ENCODE results near the gene SYTL3.
"Not testable (repeated sequence)": the region's sequence is repeated elsewhere in the genome, so short reads cannot be mapped to it uniquely, and the experiment has no call there.

Gene SYTL3

DNA sequence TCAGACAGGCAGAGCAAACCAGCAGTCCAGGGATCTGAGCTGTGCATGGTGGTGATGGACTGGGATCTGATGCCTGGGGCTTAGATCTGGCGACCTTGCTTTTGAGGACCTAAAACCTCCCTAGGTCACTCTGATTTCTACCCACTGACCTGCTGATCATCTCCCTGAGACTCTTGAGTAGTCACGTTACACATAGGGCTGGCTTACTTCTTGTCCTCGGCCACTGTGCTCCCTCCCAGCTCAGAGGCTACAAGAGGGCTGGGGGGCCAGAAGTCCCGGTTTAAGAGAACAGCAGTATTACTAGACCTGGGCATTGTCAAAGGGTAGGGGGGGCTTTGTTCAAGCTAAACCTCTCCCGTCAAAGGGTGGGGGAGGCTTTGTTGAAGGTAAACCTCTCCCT is 10.8 kb upstream of the SYTL3 start:
- no peak for DNase-seq (ENCODE audit: low spot score)

DNA sequence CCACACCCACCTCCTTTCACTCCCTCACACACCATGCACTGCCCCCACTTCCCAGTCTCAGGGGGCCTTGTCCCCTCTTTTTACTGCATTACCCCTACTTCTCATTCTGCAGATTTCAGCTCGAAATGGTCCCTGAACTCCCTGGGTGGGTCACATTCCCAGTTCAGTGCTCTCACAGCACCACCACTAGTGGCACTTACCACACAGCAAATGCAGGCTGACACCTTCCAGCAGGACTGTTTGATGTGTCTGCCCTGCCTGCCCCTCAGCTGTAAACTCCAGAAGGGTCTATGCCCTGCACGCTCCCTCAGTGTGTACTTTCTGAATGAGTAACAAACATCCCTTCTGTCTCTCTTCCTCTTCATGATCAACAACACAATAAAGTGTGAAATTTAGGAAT is 9.3 kb upstream of the SYTL3 start:
- no peak for DNase-seq (ENCODE audit: low spot score)

DNA sequence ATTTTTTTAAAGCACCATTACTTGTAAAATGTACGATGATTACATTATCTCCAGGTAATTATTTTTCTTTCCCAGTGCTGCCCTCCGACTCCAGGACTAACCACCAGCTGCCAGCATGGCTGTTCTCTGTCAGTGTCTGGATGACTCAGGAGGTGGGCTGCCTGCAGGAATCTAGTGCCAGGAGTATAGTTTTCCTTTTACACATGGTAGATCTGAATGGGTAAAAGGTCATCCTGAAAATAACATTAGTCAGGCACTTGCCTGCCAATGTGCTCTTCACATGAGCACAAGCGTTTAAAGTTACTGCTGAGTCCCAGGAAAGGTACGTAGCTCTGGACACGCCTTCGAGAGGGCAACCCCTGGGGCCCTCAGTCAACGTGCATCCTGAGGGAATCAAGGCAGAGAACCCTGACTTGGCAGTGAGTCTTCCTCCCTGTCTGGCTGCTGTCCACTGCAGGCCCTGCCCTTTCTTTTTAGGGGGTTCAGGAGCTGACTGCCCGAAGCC is 7.7 kb upstream of the SYTL3 start:
- DNase-seq (ENCODE audit: low spot score): no peak

- no peak for DNase-seq (ENCODE audit: low spot score)
These were observed 6.0 kb upstream of the SYTL3 start for GRCh38 chr6:158643836-158644230.

DNA sequence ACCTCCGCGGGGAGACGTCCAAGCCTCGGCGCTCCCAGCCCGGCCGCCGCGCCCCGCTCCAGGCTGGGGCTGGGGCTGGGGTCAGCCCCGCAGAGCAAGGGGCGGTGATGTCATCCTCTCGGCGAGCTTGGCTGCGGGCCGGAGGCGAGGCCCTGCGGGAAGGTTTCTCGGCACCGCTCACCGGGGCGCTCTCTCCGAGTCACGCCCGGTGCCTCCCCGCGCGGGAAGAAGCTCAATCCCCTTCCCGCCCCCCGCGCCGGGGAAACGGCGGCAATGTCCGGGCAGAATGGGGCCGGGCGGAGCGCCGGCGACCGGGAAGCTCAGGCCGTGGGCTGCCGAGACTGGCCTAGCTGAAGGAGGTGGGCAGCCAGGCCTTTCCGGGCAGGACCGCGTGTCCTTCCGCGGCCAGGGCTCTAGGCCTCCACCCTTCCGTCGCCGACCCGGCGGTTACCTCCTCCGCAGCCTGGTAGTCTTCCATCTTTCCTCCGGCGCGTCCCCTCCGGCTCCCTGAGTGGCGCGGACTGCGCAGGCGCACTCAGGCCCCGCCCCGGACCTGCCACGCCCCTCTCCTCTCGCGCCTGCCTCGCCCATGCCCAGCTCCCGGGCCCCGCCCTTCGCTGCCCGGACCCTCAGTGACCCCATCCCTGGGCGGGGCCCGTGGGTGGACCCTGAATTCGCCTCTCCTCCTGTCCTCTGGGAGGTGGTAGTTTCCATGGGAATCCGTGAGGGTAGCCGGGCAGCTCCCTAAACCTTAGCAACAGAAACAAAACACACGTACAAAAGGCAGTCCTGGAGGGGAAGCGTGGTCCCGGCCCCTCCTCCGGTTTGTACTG is 5.4 kb upstream of the SYTL3 start, which contains the start of gene DYNLT1:
Gene DYNLT1 (minus strand): TSS at position 513 of the 833 bp plus-strand sequence. CDS start 35 bp downstream, at position 478.
- DNase-seq (ENCODE audit: low spot score): peak; percentile 86

- no peak for DNase-seq (ENCODE audit: low spot score)
These were observed 4.5 kb upstream of the SYTL3 start for GRCh38 chr6:158645064-158646022.

GRCh38 chr6:158646023-158646910 is 3.6 kb upstream of the SYTL3 start:
- no peak for DNase-seq (ENCODE audit: low spot score)

DNA sequence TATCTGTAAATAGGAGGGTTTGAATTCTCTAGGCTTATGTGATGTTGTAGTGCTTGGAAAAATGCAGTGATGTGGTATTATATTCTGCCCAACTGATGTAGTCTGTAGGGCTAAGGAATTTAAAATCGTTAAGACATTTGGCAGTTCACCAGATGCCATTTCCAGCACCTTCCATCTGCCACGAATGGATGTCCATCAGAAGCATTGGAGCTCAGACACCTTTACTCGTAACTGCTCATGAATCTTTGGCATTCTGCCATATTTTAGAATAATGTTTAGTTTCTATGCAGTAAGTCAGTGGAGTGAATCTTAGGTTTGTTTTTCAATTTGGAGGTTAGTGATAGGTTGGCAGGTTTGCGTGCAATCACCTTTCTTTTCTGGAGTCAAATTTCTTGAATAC is 2.4 kb upstream of the SYTL3 start:
- DNase-seq (ENCODE audit: low spot score): no peak

DNA sequence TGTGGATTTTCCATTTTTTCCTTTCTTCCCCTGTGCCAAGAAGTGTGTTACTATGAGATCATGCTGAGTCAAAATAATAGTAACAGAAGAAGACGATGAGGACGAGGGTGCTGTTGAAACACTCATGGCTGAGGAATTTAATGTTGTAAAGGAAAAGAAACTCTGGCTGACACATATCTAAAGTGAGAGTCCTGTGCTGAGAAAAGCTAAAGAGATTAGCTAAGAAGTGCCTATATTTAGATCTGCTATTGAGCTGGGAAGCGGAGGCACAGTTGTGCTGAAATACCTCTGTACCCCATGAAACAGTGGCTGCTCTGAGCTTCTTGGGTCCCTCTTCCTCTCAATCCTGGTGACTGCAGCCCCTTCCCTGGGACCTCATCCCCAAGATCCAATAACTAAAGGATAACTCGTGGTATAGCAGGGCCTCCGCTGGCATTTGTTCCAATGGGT is 1.1 kb upstream of the SYTL3 start:
- no peak for DNase-seq (ENCODE audit: low spot score)

- DNase-seq (ENCODE audit: low spot score): not testable (repeated sequence)
These were observed 2.3 kb downstream of the SYTL3 start for GRCh38 chr6:158651981-158652737.

GRCh38 chr6:158653577-158654354 is 3.9 kb downstream of the SYTL3 start:
- no peak for DNase-seq (ENCODE audit: low spot score)

DNA sequence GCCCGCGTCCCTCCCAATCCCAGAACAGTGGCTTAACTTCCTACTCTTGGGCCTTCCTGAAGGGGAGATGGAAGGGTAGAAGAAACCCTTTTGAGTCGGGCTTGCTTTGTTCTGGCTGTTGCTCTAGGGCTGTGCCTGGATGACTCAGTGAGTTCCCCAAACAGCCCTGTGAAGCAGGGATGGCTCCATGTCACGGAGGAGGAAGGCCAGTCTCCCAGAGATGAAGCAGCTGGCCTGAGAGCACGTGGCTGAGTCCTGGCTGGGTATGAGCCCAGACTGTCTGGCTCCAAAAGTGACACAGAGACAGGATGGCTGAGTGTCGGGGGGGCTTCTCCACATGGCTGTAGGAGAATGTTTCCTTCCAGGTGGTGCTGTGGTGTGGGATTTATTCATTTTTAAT is 4.6 kb downstream of the SYTL3 start:
- peak; percentile 70 for DNase-seq (ENCODE audit: low spot score)

- DNase-seq (ENCODE audit: low spot score): peak; percentile 38
These were observed 5.2 kb downstream of the SYTL3 start for GRCh38 chr6:158654960-158655489.

DNA sequence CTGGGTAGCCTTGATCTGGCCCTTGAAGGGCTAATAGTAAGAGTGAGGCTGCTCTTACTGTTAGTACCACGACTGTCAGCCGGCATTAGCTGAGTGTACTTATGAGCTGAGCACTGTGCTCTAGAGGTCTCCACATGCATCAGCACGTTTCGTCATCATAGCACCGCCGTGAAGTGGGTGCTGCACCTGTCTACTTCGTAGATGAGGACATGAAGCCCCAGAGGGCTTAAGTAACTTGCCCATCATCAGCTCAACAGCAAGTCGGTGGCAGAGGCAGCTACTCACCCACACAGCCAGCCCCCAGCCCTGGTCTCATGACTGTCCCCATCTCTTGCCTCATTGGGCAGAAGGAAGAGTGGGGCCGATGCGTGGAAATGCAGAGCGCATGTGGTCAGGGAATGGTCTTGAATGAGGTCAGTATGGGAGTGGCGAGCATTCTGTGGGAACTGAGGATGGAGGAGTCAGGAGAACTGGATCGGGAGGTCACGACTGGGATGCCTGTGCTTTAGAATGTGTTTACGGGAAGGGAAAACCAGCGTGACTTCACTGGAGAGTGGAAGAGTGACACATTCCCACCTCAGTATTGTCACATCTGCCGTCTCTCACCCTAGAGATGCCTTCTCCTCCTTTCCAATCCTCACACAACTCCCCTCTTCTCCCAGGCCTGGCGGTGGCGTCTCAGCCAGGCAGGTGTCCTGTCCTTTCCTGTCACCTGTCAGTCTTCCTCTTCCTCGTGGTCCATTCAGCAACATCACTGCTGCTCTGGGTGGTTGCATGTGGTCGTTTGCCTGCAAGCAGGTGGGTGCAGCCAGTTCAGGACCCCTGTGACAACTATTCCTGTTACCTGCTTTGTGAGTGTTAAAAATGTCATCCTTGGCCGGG is 6.0 kb downstream of the SYTL3 start:
- no peak for DNase-seq (ENCODE audit: low spot score)

GRCh38 chr6:158656986-158657385 is 7.1 kb downstream of the SYTL3 start:
- DNase-seq (ENCODE audit: low spot score): not testable (repeated sequence)

DNA sequence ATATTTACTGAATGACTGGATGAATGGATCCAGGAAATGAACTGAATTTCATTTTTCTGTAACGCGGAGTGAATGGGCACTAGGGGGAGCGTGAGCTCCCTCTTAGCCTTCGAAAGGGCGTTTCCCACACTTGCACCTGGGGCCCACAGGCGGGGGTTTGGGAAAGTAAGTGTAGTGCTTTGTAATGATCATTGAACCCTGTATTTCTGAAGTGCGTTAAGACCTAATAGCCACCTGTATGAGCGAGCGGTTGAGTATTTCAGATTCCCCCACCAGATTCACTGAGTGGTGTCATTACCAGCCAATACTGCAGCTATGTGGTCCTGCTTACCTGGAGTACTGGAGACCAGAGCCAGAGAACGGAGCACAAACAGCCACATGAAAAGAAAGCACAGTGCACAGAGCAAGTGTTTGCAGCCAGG is 10.5 kb downstream of the SYTL3 start:
- DNase-seq (ENCODE audit: low spot score): no peak

DNA sequence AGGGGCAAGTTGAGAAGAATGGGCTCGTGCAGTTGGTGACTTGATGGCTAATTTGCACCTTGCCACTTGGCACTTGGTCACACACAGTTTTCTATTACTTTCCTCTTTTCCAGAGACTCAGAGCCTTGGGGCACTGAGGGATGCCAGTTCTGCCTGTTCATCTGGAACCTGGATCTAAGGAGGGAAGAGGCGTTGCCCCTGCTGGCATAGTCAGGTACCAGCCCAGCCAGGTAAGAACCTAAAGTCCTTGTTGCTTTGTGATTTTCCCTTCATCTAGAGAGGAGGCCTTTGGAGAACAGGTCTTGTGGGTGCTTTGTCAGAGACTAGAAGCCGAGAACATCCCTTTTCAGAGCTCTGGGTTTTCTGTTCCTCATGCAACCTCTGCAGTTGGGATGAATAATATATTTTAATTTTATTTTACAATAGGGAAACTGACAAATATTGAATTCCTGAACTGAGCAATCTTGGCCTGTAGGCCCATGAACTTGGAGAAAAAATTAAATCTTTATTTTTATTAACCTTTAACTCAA is 11.4 kb downstream of the SYTL3 start:
- DNase-seq (ENCODE audit: low spot score): no peak

GRCh38 chr6:158662607-158662953 is 12.7 kb downstream of the SYTL3 start:
- DNase-seq (ENCODE audit: low spot score): no peak
